CD4-positive, alpha-beta T cell (primary cell): Measurements from ENCODE around the gene RANBP2. TPM values are rescaled to one million over a fixed set of nuclear protein-coding genes. Genes with fewer than 3 reads are reported as not detected.

Source experiments
- ATAC-seq: fragments of 200-7000 bp; cut with Tn5 transposase; one replicate; pipeline ENCODE4 v1.10.0; 2022; ENCODE audit warnings: mild to moderate bottlenecking; ENCODE audit not compliant: poor library complexity
- CTCF ChIA-PET: fragments of 350-600 bp; sonication (Branson Sonifier 250); formaldehyde crosslinking; loops from one replicate; lab custom pipeline; 2021; ENCODE audit warnings: antibody characterized with exemption, inconsistent platforms; lab: Charles Lee
- POLR2A ChIA-PET: fragments of 350-600 bp; sonication (Branson Sonifier 250); formaldehyde crosslinking; loops from one replicate; lab custom pipeline; 2021; ENCODE audit warnings: antibody characterized with exemption, inconsistent platforms; lab: Charles Lee
- DNase-seq, 14 experiments: peaks; one replicate each; pipeline ENCODE4 v3.0.0-alpha.2; 2013 to 2020; ENCODE audit warnings: mixed read lengths in 2 of 14
- H3K27ac ChIP-seq, 2 donors: one replicate each; pipeline versions ENCODE4 v1.5.1 to v1.7.0; 2013; ENCODE audit warnings: low read length in 2 of 2, low read depth in 1 of 2, mild to moderate bottlenecking in 1 of 2
- H3K27me3 ChIP-seq, 2 experiments: 1 replicate in 1 of 2; 2 replicates in 1 of 2; pipeline versions ENCODE4 v1.6.1 to v1.7.0; 2013; ENCODE audit warnings: low read length in 2 of 2, control low read depth in 1 of 2, mild to moderate bottlenecking in 1 of 2, moderate library complexity in 1 of 2; ENCODE audit not compliant: insufficient read depth in 2 of 2, control insufficient read depth in 1 of 2
- H3K36me3 ChIP-seq: one replicate; pipeline ENCODE4 v1.6.1; 2013; ENCODE audit warnings: low read length, control low read depth; ENCODE audit not compliant: insufficient read depth
- H3K4me1 ChIP-seq: one replicate; pipeline ENCODE4 v1.6.1; 2013; ENCODE audit warnings: low read length, control low read depth; ENCODE audit not compliant: insufficient read depth
- H3K4me3 ChIP-seq: one replicate; pipeline ENCODE4 v1.5.1; 2013; ENCODE audit warnings: mild to moderate bottlenecking, low read length, moderate library complexity
- H3K9me3 ChIP-seq, 2 experiments: 1 replicate in 1 of 2; 2 replicates in 1 of 2; pipeline versions ENCODE4 v1.6.1 to v1.7.0; 2013; ENCODE audit warnings: low read length in 2 of 2, mild to moderate bottlenecking in 2 of 2, control low read depth in 1 of 2, moderate library complexity in 1 of 2; ENCODE audit not compliant: control insufficient read depth in 1 of 2, insufficient read depth in 1 of 2
- H3K27ac Mint-ChIP-seq: one replicate; pipeline ENCODE4 v1.8.0; 2020; ENCODE audit warnings: mixed read lengths
- H3K27me3 Mint-ChIP-seq: one replicate; pipeline ENCODE4 v1.8.0; 2021; ENCODE audit warnings: mixed read lengths
- H3K36me3 Mint-ChIP-seq: one replicate; pipeline ENCODE4 v1.8.0; 2021; ENCODE audit warnings: low read depth, mixed read lengths
- H3K4me1 Mint-ChIP-seq: one replicate; pipeline ENCODE4 v1.8.0; 2021; ENCODE audit warnings: low read depth, mixed read lengths
- H3K4me3 Mint-ChIP-seq: one replicate; pipeline ENCODE4 v1.8.0; 2020; ENCODE audit warnings: mild to moderate bottlenecking, mixed read lengths
- H3K9me3 Mint-ChIP-seq: one replicate; pipeline ENCODE4 v1.8.0; 2020; ENCODE audit warnings: mixed read lengths
- intact Hi-C, 2 experiments: fragments of 100-400 bp; cut with DNase I in 1 of 2; cut with micrococcal nuclease in 1 of 2; formaldehyde crosslinking; loops; one replicate each; pipeline versions ENCODE4 v1.15.1 to v1.9.0; 2023 to 2025; cut with DNase I, micrococcal nuclease
- total RNA-seq, 174 experiments: library from RNA in 2 of 174; stranded (reverse) in 2 of 174; gene quantifications; one replicate each; pipeline ENCODE4 v1.2.3 and lab custom pipeline; 2021 to 2026
- TF ChIP-seq, protein P1 (sequence below): fragments of 200-600 bp; IDR thresholded peaks from one replicate; pipeline ENCODE4 v1.8.0; 2022; ENCODE audit warnings: antibody characterized with exemption, mild to moderate bottlenecking

The RANBP2 gene
- total RNA-seq, 2 experiments from 2014 or later = 182 to 186 TPM

DNA sequence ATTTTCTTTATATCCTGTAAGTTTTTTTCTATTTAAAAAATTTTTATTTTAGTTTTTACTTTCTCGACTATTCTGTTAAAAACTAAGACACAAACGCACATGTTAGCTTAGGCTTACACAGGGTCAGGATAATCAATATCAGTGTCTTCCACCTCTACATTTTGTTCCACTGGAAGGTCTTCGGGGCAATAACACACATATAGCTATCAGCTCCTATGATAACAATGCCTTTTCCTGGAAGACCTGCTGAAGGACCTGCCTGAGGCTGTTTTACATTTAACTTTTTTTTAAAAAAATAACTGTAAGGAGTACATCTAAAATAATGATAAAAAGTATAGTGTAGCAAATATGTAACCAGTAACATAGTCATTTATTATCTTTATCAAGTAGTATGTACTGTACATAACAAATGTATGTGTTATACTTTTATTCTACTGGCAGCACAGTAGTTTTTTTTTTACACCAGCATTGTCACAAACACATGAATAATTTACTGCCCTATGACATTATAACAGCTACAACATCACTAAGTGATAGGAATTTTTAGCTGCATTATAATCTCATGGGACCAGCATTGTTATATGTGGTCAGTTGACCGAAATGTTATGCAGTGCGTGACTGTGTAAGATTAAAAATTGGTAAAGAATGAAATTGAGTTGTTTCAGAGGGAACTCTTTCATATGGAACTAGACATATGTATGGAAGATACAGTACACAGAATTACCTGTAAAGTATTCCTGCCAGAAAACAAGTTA is 105.2 kb downstream of the RANBP2 start:
- Mint-ChIP-seq H3K36me3 (peaks cover 37% of the 10 kb centered on the region), H3K27me3 (no peaks in the 10 kb centered on the region), H3K27ac (no peak overlapping the region), H3K9me3 (peaks cover 2% of the 10 kb centered on the region), H3K4me1 (no peaks in the 10 kb centered on the region), H3K4me3 (no peak overlapping the region)
- TF ChIP-seq, protein P1, sequence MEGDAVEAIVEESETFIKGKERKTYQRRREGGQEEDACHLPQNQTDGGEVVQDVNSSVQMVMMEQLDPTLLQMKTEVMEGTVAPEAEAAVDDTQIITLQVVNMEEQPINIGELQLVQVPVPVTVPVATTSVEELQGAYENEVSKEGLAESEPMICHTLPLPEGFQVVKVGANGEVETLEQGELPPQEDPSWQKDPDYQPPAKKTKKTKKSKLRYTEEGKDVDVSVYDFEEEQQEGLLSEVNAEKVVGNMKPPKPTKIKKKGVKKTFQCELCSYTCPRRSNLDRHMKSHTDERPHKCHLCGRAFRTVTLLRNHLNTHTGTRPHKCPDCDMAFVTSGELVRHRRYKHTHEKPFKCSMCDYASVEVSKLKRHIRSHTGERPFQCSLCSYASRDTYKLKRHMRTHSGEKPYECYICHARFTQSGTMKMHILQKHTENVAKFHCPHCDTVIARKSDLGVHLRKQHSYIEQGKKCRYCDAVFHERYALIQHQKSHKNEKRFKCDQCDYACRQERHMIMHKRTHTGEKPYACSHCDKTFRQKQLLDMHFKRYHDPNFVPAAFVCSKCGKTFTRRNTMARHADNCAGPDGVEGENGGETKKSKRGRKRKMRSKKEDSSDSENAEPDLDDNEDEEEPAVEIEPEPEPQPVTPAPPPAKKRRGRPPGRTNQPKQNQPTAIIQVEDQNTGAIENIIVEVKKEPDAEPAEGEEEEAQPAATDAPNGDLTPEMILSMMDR = no peak
- H3K9me3 ChIP-seq = peaks cover 3 to 11% of the 10 kb centered on the region in 2 experiments
- H3K27me3 ChIP-seq = no peaks in the 10 kb centered on the region
- peaks cover 2% of the 10 kb centered on the region for H3K36me3 ChIP-seq
- ChIA-PET CTCF (no interaction called here), POLR2A (no interaction called here)
- no peak overlapping the region for H3K4me3 ChIP-seq
- ATAC-seq (no peak), DNase-seq (no peak)
- H3K4me1 ChIP-seq = no peaks in the 10 kb centered on the region
- no peak overlapping the region for H3K27ac ChIP-seq
- intact Hi-C loops = no loop called here

DNA sequence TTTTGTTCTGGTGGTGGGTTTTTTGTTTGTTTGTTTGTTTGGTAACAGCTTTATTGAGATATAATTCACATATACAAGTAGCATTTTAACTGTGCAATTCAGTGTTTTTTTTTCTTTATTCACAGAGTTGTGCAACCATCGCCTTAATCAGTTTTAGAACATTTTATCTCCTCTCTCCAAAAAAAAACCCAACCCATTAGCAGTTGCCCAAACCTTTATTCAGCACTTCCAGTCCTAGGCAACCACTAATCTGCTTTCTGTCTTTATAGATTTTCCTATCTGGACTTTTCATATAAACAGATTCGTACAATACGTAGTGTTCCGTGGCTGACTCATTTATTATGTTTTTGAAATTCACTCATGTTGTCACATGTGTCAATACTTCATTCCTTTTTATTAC is 106.0 kb downstream of the RANBP2 start:
- H3K27ac ChIP-seq = no peak overlapping the region
- intact Hi-C loops = no loop called here
- no peaks in the 10 kb centered on the region for H3K27me3 ChIP-seq
- POLR2A ChIA-PET = no interaction called here
- ATAC-seq (no peak), DNase-seq (no peak)
- CTCF ChIA-PET = no interaction called here
- Mint-ChIP-seq H3K27me3 (no peaks in the 10 kb centered on the region), H3K4me1 (no peaks in the 10 kb centered on the region), H3K27ac (no peak overlapping the region), H3K4me3 (no peak overlapping the region), H3K9me3 (no peaks in the 10 kb centered on the region), H3K36me3 (peaks cover 30% of the 10 kb centered on the region)
- H3K9me3 ChIP-seq = peaks cover 0 to 4% of the 10 kb centered on the region in 2 experiments
- H3K36me3 ChIP-seq = no peaks in the 10 kb centered on the region
- no peaks in the 10 kb centered on the region for H3K4me1 ChIP-seq
- TF ChIP-seq, protein P1 = no peak
- H3K4me3 ChIP-seq = no peak overlapping the region

GRCh38 chr2:108825736-108826135 is 106.5 kb downstream of the RANBP2 start:
- Histone ChIP-seq H3K4me3 (no peak overlapping the region), H3K4me1 (no peaks in the 10 kb centered on the region), H3K27me3 (no peaks in the 10 kb centered on the region), H3K36me3 (no peaks in the 10 kb centered on the region), H3K27ac (no peak overlapping the region), H3K9me3 (no peaks in the 10 kb centered on the region)
- intact Hi-C loops = no loop called here
- no peaks in the 10 kb centered on the region for H3K4me1 Mint-ChIP-seq
- H3K27me3 Mint-ChIP-seq = no peaks in the 10 kb centered on the region
- ATAC-seq (no peak), DNase-seq (no peak)
- POLR2A ChIA-PET = no interaction called here
- no peak overlapping the region for H3K4me3 Mint-ChIP-seq
- H3K27ac Mint-ChIP-seq = no peak overlapping the region
- peaks cover 26% of the 10 kb centered on the region for H3K36me3 Mint-ChIP-seq
- CTCF ChIA-PET = no interaction called here
- TF ChIP-seq, protein P1 = no peak
- no peaks in the 10 kb centered on the region for H3K9me3 Mint-ChIP-seq
